ENCODE data around the gene TXNDC11.
A peak's percentile ranks its signal among the peaks of the same experiment; 100 is the strongest.

Gene TXNDC11

DNA sequence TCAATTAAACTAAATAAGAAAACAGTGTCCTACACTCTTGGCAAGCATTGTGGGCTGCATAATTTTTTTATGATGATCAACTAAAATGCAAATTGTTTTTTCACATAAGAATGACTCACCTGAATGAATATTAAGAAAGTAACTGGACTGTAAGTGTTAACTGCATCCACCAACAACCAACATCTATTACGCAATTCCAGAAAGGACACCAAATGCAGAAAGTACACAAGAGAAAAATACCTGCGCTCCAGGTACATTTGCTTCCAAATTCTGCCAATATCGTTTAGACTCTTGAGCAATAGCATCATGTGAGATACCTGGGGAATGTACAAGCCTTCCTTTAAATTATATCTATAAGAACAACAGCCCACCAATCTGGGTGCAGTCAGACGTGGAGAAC, 19.8 kb upstream of the TXNDC11 start:
- Mint-ChIP-seq H3K27ac (no peak overlapping the region), H3K4me1 (ENCODE audit: low read depth) (peaks cover 1% of the 10 kb centered on the region), H3K4me3 (no peak overlapping the region), H3K9me3 (no peaks in the 10 kb centered on the region), H3K36me3 (ENCODE audit: low read depth) (peaks cover 63% of the 10 kb centered on the region), H3K27me3 (ENCODE audit: low read depth) (no peaks in the 10 kb centered on the region)
- no peak for DNase-seq (ENCODE audit: low spot score)

DNA sequence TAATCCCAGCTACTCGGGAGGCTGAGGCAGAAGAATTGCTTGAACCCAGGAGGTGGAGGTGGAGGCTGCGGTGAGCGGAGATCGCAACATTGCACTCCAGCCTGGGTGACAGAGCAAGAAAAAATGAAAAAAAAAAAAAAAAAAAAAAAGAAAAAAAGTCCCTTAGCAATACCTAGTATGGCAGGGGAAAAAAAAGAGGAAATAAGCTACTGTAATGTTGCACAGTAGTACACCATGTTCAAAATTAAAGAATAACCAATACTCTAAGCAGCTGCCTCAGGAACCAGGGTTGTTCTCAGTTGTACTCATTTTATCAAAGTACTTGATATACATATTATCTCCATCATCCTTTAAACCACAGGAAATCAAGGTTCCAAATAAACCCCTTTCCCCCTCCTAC, 17.3 kb upstream of the TXNDC11 start:
- Mint-ChIP-seq H3K9me3 (no peaks in the 10 kb centered on the region), H3K27me3 (ENCODE audit: low read depth) (no peaks in the 10 kb centered on the region), H3K4me1 (ENCODE audit: low read depth) (peaks cover 2% of the 10 kb centered on the region), H3K27ac (no peak overlapping the region), H3K36me3 (ENCODE audit: low read depth) (peaks cover 66% of the 10 kb centered on the region), H3K4me3 (no peak overlapping the region)
- DNase-seq (ENCODE audit: low spot score) = no peak

DNA sequence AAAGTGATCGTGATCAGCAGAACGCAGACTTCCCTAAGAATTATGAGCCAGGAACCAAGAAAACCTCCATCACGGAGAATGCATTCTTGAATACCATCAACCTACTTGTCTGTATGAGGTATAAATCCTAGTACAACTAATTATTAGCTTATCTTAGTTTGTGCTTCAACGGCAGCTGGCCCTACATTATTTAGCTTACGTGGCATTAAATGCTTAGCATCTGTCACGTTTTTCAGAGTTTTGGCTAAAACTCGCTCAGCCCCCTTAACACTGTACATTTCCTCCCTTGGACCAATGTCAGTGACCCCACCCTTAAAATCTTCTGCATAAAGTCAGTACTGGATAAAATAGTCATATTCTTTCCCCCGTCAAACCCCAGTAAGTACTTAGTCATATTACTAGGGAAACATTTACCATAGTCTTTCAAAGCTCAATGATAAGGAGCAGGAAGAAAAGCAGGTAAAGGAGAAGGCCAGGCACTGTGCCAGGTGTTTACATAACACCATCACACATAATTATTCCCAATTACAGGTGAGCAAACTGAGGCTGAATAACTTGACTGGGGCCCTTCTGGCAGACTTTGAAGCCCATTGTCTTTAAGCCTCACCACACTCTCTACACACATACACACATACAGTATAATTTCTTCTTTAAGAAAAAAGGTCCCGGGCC, 16.6 kb upstream of the TXNDC11 start:
- Mint-ChIP-seq H3K4me3 (no peak overlapping the region), H3K27me3 (ENCODE audit: low read depth) (no peaks in the 10 kb centered on the region), H3K9me3 (no peaks in the 10 kb centered on the region), H3K36me3 (ENCODE audit: low read depth) (peaks cover 64% of the 10 kb centered on the region), H3K27ac (no peak overlapping the region), H3K4me1 (ENCODE audit: low read depth) (peaks cover 2% of the 10 kb centered on the region)
- DNase-seq (ENCODE audit: low spot score) = no peak

DNA sequence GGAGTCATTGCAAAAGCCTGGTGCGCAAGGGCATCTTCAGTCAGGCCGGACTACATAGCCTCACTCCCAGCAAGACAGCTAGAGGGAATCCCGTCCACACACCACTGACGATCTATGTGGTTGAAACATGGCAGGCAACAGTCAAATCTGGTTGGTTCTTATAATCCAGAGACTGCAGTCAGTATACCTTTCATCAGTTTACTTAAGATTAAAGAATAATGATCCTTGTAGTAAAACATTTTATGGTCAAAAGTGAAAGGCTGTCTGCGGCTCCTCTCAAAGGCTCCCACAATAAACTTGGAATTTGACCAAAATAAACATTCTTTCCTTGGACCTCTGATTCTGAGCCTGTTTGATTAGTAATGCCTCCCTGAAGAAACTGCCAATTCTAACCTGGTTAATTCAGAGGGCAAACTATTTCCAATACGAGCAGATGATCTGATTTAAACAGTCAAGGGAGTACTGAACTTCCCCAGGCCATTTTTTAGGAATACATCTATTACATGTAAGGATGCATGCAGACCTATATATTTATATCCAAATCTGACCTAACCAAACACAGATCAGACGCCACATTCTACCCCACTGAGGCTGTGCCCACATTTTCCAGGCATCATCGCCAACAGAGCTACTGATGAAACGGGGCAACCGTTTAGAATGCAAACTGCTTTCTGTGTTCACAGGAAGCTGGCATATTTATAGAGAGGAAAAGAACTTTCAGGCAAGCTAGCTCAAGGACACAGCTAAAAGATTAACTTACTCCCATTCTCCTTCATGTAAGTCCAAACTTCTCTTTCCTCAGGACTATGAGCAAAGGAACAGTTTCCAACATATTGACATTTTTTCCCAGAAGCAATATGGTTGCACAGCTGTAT, 15.3 kb upstream of the TXNDC11 start:
- no peak for DNase-seq (ENCODE audit: low spot score)
- peaks cover 2% of the 10 kb centered on the region for H3K4me1 Mint-ChIP-seq (ENCODE audit: low read depth)
- no peak overlapping the region for H3K27ac Mint-ChIP-seq
- H3K27me3 Mint-ChIP-seq (ENCODE audit: low read depth) = no peaks in the 10 kb centered on the region
- no peaks in the 10 kb centered on the region for H3K9me3 Mint-ChIP-seq
- no peak overlapping the region for H3K4me3 Mint-ChIP-seq
- peaks cover 65% of the 10 kb centered on the region for H3K36me3 Mint-ChIP-seq (ENCODE audit: low read depth)

DNA sequence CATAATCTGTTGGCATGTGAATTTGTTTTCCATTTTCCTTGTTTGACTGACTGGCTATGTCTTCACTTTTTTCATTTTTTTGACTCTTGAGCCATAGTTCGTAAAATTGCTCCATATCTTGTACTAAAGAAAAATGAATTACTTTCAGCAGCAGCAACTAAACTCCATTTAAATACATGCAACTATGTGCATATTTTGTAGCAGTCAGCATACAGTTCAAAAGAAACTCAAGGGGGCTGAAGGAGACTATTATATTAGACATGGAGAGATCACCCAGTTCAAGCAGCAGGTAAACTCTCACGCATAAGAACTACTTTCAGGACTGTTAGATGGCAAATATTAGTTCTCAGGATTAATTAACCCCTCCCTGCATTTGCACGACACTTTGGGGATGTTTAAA, 13.6 kb upstream of the TXNDC11 start:
- Mint-ChIP-seq H3K27ac (no peak overlapping the region), H3K4me3 (no peak overlapping the region), H3K4me1 (ENCODE audit: low read depth) (peaks cover 2% of the 10 kb centered on the region), H3K27me3 (ENCODE audit: low read depth) (no peaks in the 10 kb centered on the region), H3K36me3 (ENCODE audit: low read depth) (peaks cover 60% of the 10 kb centered on the region), H3K9me3 (no peaks in the 10 kb centered on the region)
- DNase-seq (ENCODE audit: low spot score) = no peak

- H3K4me1 Mint-ChIP-seq (ENCODE audit: low read depth) = peaks cover 2% of the 10 kb centered on the region
- peaks cover 55% of the 10 kb centered on the region for H3K36me3 Mint-ChIP-seq (ENCODE audit: low read depth)
- no peaks in the 10 kb centered on the region for H3K9me3 Mint-ChIP-seq
- H3K27me3 Mint-ChIP-seq (ENCODE audit: low read depth) = no peaks in the 10 kb centered on the region
- peak overlapping the region; percentile 26 for H3K27ac Mint-ChIP-seq
- H3K4me3 Mint-ChIP-seq = no peak overlapping the region
- DNase-seq (ENCODE audit: low spot score) = no peak
These were observed 12.5 kb upstream of the TXNDC11 start for GRCh38 chr16:11755022-11755760.

DNA sequence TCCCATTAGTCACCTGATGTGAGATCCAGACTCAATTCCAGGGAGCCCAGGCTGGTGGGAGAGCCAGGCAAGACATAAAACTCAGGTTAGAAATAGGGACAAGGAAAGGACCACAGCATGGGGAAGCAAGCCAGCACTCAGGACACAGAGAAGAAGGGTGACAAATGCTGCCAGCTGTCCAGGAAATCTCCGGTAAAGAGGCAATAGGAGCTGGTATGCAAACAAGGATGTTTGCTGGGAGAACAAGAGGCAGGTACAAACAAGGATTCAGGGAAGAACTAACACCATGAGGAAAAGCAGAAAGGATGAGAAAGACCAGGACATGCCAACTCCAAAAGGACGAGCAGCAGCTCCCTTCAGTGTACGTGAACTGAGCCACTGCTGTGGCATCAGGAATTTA, 10.2 kb upstream of the TXNDC11 start:
- Mint-ChIP-seq H3K27me3 (ENCODE audit: low read depth) (no peaks in the 10 kb centered on the region), H3K9me3 (no peaks in the 10 kb centered on the region), H3K36me3 (ENCODE audit: low read depth) (peaks cover 56% of the 10 kb centered on the region), H3K4me3 (no peak overlapping the region), H3K27ac (no peak overlapping the region), H3K4me1 (ENCODE audit: low read depth) (peaks cover 5% of the 10 kb centered on the region)
- no peak for DNase-seq (ENCODE audit: low spot score)

GRCh38 chr16:11750056-11750455, 7.4 kb upstream of the TXNDC11 start:
- no peak for DNase-seq (ENCODE audit: low spot score)
- peaks cover 5% of the 10 kb centered on the region for H3K4me1 Mint-ChIP-seq (ENCODE audit: low read depth)
- peaks cover 38% of the 10 kb centered on the region for H3K36me3 Mint-ChIP-seq (ENCODE audit: low read depth)
- H3K27ac Mint-ChIP-seq = no peak overlapping the region
- no peaks in the 10 kb centered on the region for H3K9me3 Mint-ChIP-seq
- H3K27me3 Mint-ChIP-seq (ENCODE audit: low read depth) = no peaks in the 10 kb centered on the region
- no peak overlapping the region for H3K4me3 Mint-ChIP-seq

GRCh38 chr16:11748404-11749254, 6.0 kb upstream of the TXNDC11 start:
- no peak for DNase-seq (ENCODE audit: low spot score)
- Mint-ChIP-seq H3K4me1 (ENCODE audit: low read depth) (peaks cover 11% of the 10 kb centered on the region), H3K4me3 (no peak overlapping the region), H3K9me3 (no peaks in the 10 kb centered on the region), H3K36me3 (ENCODE audit: low read depth) (peaks cover 35% of the 10 kb centered on the region), H3K27ac (no peak overlapping the region), H3K27me3 (ENCODE audit: low read depth) (no peaks in the 10 kb centered on the region)

- Mint-ChIP-seq H3K4me3 (no peak overlapping the region), H3K4me1 (ENCODE audit: low read depth) (peaks cover 14% of the 10 kb centered on the region), H3K27me3 (ENCODE audit: low read depth) (no peaks in the 10 kb centered on the region), H3K36me3 (ENCODE audit: low read depth) (peaks cover 30% of the 10 kb centered on the region), H3K27ac (no peak overlapping the region), H3K9me3 (no peaks in the 10 kb centered on the region)
- DNase-seq (ENCODE audit: low spot score) = no peak
These were observed 5.3 kb upstream of the TXNDC11 start for GRCh38 chr16:11747949-11748403.

DNA sequence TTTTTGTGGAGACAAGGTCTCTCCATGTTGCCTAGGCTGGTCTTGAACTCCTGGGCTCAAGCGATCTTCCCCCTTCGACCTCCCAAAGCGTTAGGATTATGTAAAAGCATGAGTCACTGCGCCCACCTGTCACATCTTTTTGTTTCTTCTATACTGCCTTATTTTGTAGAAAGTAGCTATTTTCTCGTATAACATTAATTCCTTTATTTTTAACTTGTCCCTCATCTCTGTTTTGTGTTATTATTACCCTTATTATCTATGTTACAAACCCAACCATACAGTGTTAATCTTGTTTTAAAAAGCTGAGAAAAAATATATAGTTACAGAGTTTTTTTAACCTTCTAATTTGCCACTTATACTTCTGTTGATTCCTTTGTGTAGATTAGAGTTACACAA, 1.4 kb upstream of the TXNDC11 start:
- no peak for DNase-seq (ENCODE audit: low spot score)
- no peaks in the 10 kb centered on the region for H3K9me3 Mint-ChIP-seq
- H3K36me3 Mint-ChIP-seq (ENCODE audit: low read depth) = peaks cover 28% of the 10 kb centered on the region
- H3K4me3 Mint-ChIP-seq = peak overlapping the region; percentile 90
- peak overlapping the region; percentile 95 for H3K27ac Mint-ChIP-seq
- H3K27me3 Mint-ChIP-seq (ENCODE audit: low read depth) = no peaks in the 10 kb centered on the region
- H3K4me1 Mint-ChIP-seq (ENCODE audit: low read depth) = peaks cover 38% of the 10 kb centered on the region

DNA sequence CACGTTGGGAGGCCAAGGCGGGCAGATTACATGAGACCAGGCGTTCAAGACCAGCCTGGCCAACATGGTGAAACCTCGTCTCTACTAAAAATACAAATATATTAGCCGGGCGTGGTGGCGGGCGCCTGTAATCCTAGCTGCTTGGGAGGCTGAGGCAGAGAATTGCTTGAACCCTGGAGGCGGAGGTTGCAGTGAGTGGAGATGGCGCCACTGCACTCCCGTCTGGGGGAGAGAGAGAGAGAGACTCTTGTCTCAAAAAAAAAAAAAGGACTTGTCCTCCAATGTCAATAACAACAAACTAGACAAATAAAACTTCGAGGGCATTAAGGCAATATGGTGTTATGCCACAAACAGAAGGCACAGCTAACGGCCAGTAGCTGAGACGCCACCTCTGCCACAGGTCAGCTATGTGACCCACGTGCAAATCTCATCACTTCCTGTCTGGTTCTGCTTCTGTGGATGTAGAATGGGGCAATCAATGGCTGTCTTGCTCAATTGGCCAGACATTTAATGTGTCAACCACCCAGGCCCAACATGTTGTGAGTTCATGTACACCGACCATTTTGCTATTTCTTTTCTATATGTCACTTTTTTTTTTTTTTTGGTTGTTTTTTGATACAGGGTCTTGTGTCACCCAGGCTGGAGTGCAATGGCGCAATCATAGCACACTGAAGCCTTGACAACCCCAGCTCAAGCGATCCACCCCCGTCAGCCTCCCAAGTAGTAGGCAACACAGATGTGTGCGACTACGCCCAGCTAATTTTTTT, 834 bp upstream of the TXNDC11 start:
- Mint-ChIP-seq H3K9me3 (no peaks in the 10 kb centered on the region), H3K36me3 (ENCODE audit: low read depth) (peaks cover 30% of the 10 kb centered on the region), H3K27me3 (ENCODE audit: low read depth) (no peaks in the 10 kb centered on the region), H3K27ac (peak overlapping the region; percentile 95), H3K4me3 (peak overlapping the region; percentile 90), H3K4me1 (ENCODE audit: low read depth) (peaks cover 43% of the 10 kb centered on the region)
- DNase-seq (ENCODE audit: low spot score) = no peak

- Mint-ChIP-seq H3K4me3 (peak overlapping the region; percentile 98), H3K27me3 (ENCODE audit: low read depth) (no peaks in the 10 kb centered on the region), H3K36me3 (ENCODE audit: low read depth) (peaks cover 34% of the 10 kb centered on the region), H3K9me3 (no peaks in the 10 kb centered on the region), H3K4me1 (ENCODE audit: low read depth) (peaks cover 49% of the 10 kb centered on the region), H3K27ac (peak overlapping the region; percentile 98)
- peak; percentile 47 for DNase-seq (ENCODE audit: low spot score)
These were observed 543 bp downstream of the TXNDC11 start for GRCh38 chr16:11742093-11742535.
